ENCODE data around the gene MYCBPAP. TPM values are rescaled to one million over a fixed set of nuclear protein-coding genes. Genes with fewer than 3 reads are reported as not detected.
A peak's percentile ranks its signal among the peaks of the same experiment; 100 is the strongest.

Gene MYCBPAP
- total and polyA plus RNA-seq, 2 donors (not counting 3 experiments of a cell fraction or from before 2014, with no cell fraction given) = 0.40 to 0.66 TPM

DNA sequence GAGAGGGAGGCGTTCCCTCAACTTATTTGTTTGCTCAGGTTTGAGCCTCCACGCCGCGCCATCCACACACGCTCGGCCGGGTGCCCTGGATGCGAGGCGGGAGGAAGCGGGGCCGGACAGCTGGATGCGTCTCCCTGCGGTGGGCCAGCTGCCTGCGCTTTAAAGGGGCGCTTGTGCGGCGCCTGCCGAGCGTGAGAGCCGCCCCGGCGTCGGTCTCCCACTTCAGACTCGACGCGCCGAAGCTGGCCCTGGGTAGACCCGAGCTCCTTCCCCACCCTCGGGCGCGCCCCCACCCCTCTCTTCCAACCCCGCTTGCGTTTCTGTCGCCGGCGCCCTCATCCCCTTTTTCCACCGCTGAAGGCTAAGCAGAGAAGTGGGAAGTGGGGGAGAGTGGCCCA, 39.0 kb upstream of the MYCBPAP start:
- H2AFZ ChIP-seq (ENCODE audit: low read depth, low read length) = no peak overlapping the region
- POLR2A ChIA-PET = no interaction called here

DNA sequence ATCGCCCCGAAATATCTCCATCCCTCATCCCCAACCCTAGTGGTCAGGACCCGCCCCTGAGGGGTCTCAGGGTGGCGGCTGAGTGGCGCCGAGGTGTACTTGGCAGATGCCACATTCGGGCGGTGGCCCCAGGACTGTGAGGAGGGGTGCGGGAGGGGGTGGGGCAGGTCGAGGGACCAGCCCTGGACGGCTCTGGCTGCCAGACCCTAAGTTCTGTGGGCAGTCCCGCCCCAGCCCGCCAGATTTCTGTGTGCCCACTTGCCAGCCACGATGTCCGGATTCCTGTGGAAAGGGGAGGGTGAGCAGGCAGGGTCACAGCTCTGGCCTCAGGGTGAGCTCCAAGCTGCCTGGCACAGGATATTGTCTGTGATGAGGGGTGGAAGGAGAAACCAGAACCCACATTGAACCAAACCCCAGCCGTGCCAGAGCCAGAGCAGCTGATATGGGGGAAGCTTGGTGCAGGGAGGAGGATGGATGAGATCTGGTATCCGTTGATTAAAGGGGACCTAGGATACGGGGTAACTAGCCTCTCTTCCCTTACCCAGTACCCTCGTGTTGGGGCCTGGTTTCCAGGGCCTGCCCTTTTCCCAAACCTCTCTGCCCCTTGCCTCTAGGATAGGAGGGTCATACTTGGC, 38.5 kb upstream of the MYCBPAP start:
- no peak for FAIRE-seq
- no TSS peak for BruUV-seq (replicated peaks)
- intact Hi-C loops (cut with micrococcal nuclease) = no loop called here
- dilution Hi-C loops (cut with MboI; ENCODE audit: extremely low pct_ligation_motif_present, low sequenced_read_pairs) = no loop called here
- H3K9me3 ChIP-seq (replicated peaks; ENCODE audit: control insufficient read depth, insufficient read depth, low read length) = no peaks in the 10 kb centered on the region
- H3K4me3 ChIP-seq (replicated peaks in 1 of 3; ENCODE audit: insufficient read depth in 1 of 3, low read depth in 1 of 3, low read length in 3 of 3) = no peak overlapping the region
- CTCF ChIA-PET = no interaction called here
- no peak for TF ChIP-seq MYC (IDR thresholded peaks at IDR 0.05; ENCODE audit: low read depth, low read length)
- TF ChIP-seq POLR2AphosphoS5 (IDR thresholded peaks at IDR 0.05; ENCODE audit: insufficient read depth, low read depth, low read length) = no peak
- no peak for TF ChIP-seq EZH2 (IDR thresholded peaks at IDR 0.05; ENCODE audit: borderline replicate concordance, low read depth, low read length, severe bottlenecking)
- TF ChIP-seq, protein P1, sequence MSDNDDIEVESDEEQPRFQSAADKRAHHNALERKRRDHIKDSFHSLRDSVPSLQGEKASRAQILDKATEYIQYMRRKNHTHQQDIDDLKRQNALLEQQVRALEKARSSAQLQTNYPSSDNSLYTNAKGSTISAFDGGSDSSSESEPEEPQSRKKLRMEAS (IDR thresholded peaks at IDR 0.05; ENCODE audit: insufficient read depth, insufficient read length) = no peak
- TF ChIP-seq JUN (IDR thresholded peaks at IDR 0.05; ENCODE audit: borderline replicate concordance, insufficient read depth, insufficient read length, low read depth) = no peak
- no peak for TF ChIP-seq FOS (IDR thresholded peaks at IDR 0.05; ENCODE audit: borderline replicate concordance, insufficient read depth, low read length)
- TF ChIP-seq GATA2 (IDR thresholded peaks at IDR 0.05; ENCODE audit: insufficient read depth, insufficient read length, low read depth, low read length) = no peak
- TF ChIP-seq POLR2A (IDR thresholded peaks at IDR 0.05; ENCODE audit: low read depth, low read length) = no peak
- TF ChIP-seq, protein P2, sequence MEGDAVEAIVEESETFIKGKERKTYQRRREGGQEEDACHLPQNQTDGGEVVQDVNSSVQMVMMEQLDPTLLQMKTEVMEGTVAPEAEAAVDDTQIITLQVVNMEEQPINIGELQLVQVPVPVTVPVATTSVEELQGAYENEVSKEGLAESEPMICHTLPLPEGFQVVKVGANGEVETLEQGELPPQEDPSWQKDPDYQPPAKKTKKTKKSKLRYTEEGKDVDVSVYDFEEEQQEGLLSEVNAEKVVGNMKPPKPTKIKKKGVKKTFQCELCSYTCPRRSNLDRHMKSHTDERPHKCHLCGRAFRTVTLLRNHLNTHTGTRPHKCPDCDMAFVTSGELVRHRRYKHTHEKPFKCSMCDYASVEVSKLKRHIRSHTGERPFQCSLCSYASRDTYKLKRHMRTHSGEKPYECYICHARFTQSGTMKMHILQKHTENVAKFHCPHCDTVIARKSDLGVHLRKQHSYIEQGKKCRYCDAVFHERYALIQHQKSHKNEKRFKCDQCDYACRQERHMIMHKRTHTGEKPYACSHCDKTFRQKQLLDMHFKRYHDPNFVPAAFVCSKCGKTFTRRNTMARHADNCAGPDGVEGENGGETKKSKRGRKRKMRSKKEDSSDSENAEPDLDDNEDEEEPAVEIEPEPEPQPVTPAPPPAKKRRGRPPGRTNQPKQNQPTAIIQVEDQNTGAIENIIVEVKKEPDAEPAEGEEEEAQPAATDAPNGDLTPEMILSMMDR (IDR thresholded peaks at IDR 0.05; ENCODE audit: extremely low read depth in 1 of 2, insufficient read depth in 1 of 2, low read depth in 1 of 2, low read length in 2 of 2) = no peak
- no peak overlapping the region for H3K27ac ChIP-seq (ENCODE audit: insufficient read depth, low read depth, low read length)
- no peak overlapping the region for H2AFZ ChIP-seq (ENCODE audit: low read depth, low read length)
- H3K4me1 ChIP-seq (ENCODE audit: control insufficient read depth, extremely low read depth, insufficient read depth, low read length) = no peaks in the 10 kb centered on the region
- POLR2A ChIA-PET = no interaction called here
- DNase-seq (ENCODE audit: low read depth, low spot score) = no peak
- H4K20me1 ChIP-seq (replicated peaks; ENCODE audit: control insufficient read depth, extremely low read depth, insufficient read depth, low read length) = no peaks in the 10 kb centered on the region
- H3K4me2 ChIP-seq (ENCODE audit: insufficient read depth, low read length) = no peak overlapping the region
- H3K9me1 ChIP-seq (replicated peaks; ENCODE audit: control insufficient read depth, extremely low read depth, insufficient read depth, low read length) = no peaks in the 10 kb centered on the region
- no peaks in the 10 kb centered on the region for H3K79me2 ChIP-seq (ENCODE audit: control insufficient read depth, insufficient read depth, low read length)
- H3K27me3 ChIP-seq (ENCODE audit: control insufficient read depth in 2 of 2, insufficient read depth in 2 of 2, low read length in 2 of 2) = peaks cover 20 to 30% of the 10 kb centered on the region in 2 experiments
- H3K36me3 ChIP-seq (ENCODE audit: control insufficient read depth in 2 of 2, extremely low read depth in 1 of 2, insufficient read depth in 2 of 2, low read length in 2 of 2) = no peaks in the 10 kb centered on the region
- no peak overlapping the region for H3K9ac ChIP-seq (replicated peaks; ENCODE audit: extremely low read depth, insufficient read depth, low read length)

More for the DNA sequence above, 39.0 kb upstream of the MYCBPAP start:
- Histone ChIP-seq H4K20me1 (replicated peaks; ENCODE audit: control insufficient read depth, extremely low read depth, insufficient read depth, low read length) (no peaks in the 10 kb centered on the region), H3K4me1 (ENCODE audit: control insufficient read depth, extremely low read depth, insufficient read depth, low read length) (no peaks in the 10 kb centered on the region), H3K4me2 (ENCODE audit: insufficient read depth, low read length) (no peak overlapping the region), H3K27me3 (ENCODE audit: control insufficient read depth in 2 of 2, insufficient read depth in 2 of 2, low read length in 2 of 2) (peaks cover 20 to 30% of the 10 kb centered on the region in 2 experiments), H3K79me2 (ENCODE audit: control insufficient read depth, insufficient read depth, low read length) (no peaks in the 10 kb centered on the region), H3K27ac (ENCODE audit: insufficient read depth, low read depth, low read length) (no peak overlapping the region), H3K4me3 (replicated peaks in 1 of 3; ENCODE audit: insufficient read depth in 1 of 3, low read depth in 1 of 3, low read length in 3 of 3) (peak overlapping the region in 1 of 3 experiments; percentile 17), H3K9me1 (replicated peaks; ENCODE audit: control insufficient read depth, extremely low read depth, insufficient read depth, low read length) (no peaks in the 10 kb centered on the region), H3K9me3 (replicated peaks; ENCODE audit: control insufficient read depth, insufficient read depth, low read length) (no peaks in the 10 kb centered on the region), H3K9ac (replicated peaks; ENCODE audit: extremely low read depth, insufficient read depth, low read length) (no peak overlapping the region), H3K36me3 (ENCODE audit: control insufficient read depth in 2 of 2, extremely low read depth in 1 of 2, insufficient read depth in 2 of 2, low read length in 2 of 2) (no peaks in the 10 kb centered on the region)
- dilution Hi-C loops (cut with MboI; ENCODE audit: extremely low pct_ligation_motif_present, low sequenced_read_pairs) (no loop called here), intact Hi-C loops (cut with micrococcal nuclease) (no loop called here)
- CTCF ChIA-PET = interaction anchor here (0.9 to 2.3 kb wide), 3 partner anchors 10 to 27 kb away, joined by 3 to 5 read pairs (median 4); no protein-coding TSS in a partner anchor
- peak; percentile 85 for TF ChIP-seq EZH2 (IDR thresholded peaks at IDR 0.05; ENCODE audit: borderline replicate concordance, low read depth, low read length, severe bottlenecking)
- TF ChIP-seq, protein P1 (IDR thresholded peaks at IDR 0.05; ENCODE audit: insufficient read depth, insufficient read length) = no peak
- FAIRE-seq (no peak), DNase-seq (ENCODE audit: low read depth, low spot score) (no peak)
- no TSS peak for BruUV-seq (replicated peaks)

Measured in endothelial cell of umbilical vein (primary cell).